CD4-positive, CD25-positive, alpha-beta regulatory T cell (primary cell): Measurements from ENCODE around the gene DSEL. TPM values are rescaled to one million over a fixed set of nuclear protein-coding genes. Genes with fewer than 3 reads are reported as not detected.
A peak's percentile ranks its signal among the peaks of the same experiment; 100 is the strongest.

Source experiments
- ATAC-seq, 2 donors: fragments of 150-1000 bp; cut with Tn5 transposase; one replicate each; pipeline ENCODE4 v1.10.0; 2021; ENCODE audit warnings: low read depth in 2 of 2, moderate number of reproducible peaks in 2 of 2, moderate library complexity in 1 of 2
- DNase-seq, 3 donors: peaks; one replicate each; pipeline versions ENCODE4 v3.0.0 to v3.0.0-alpha.2; 2012 to 2022; ENCODE audit warnings: mixed read lengths in 1 of 3
- H3K27ac ChIP-seq: one replicate; pipeline ENCODE4 v1.7.0; 2013; ENCODE audit warnings: mild to moderate bottlenecking, low read length; ENCODE audit not compliant: insufficient read depth, poor library complexity, severe bottlenecking
- H3K27me3 ChIP-seq: one replicate; pipeline ENCODE4 v1.7.0; 2013; ENCODE audit warnings: low read length; ENCODE audit not compliant: control insufficient read depth, insufficient read depth
- H3K36me3 ChIP-seq: one replicate; pipeline ENCODE4 v1.7.0; 2013; ENCODE audit warnings: mild to moderate bottlenecking, low read length, moderate library complexity; ENCODE audit not compliant: control insufficient read depth, insufficient read depth
- H3K4me1 ChIP-seq: 2 replicates; pipeline ENCODE4 v1.7.0; 2013; ENCODE audit warnings: mild to moderate bottlenecking, low read length; ENCODE audit not compliant: insufficient read depth, control insufficient read depth, poor library complexity, severe bottlenecking
- H3K4me3 ChIP-seq: one replicate; pipeline ENCODE4 v1.7.0; 2013; ENCODE audit warnings: low read depth, mild to moderate bottlenecking, low read length, moderate library complexity
- H3K9me3 ChIP-seq, 2 experiments: 1 replicate in 1 of 2; 2 replicates in 1 of 2; pipeline ENCODE4 v1.7.0; 2013; ENCODE audit warnings: low read length in 2 of 2, mild to moderate bottlenecking in 1 of 2, moderate library complexity in 1 of 2; ENCODE audit not compliant: control insufficient read depth in 2 of 2
- H3K27ac Mint-ChIP-seq, 3 donors: one replicate each; pipeline ENCODE4 v1.8.0; 2020 to 2022; ENCODE audit warnings: mild to moderate bottlenecking in 3 of 3, mixed read lengths in 3 of 3, moderate library complexity in 2 of 3
- H3K27me3 Mint-ChIP-seq: one replicate; pipeline ENCODE4 v1.8.0; 2022; ENCODE audit warnings: mild to moderate bottlenecking, mixed read lengths
- H3K36me3 Mint-ChIP-seq: one replicate; pipeline ENCODE4 v1.8.0; 2020; ENCODE audit warnings: mixed read lengths
- H3K4me1 Mint-ChIP-seq, 4 donors: one replicate each; pipeline ENCODE4 v1.8.0; 2020 to 2022; ENCODE audit warnings: mixed read lengths in 4 of 4, mild to moderate bottlenecking in 1 of 4
- H3K4me3 Mint-ChIP-seq, 4 donors: one replicate each; pipeline ENCODE4 v1.8.0; 2020 to 2022; ENCODE audit warnings: mild to moderate bottlenecking in 4 of 4, mixed read lengths in 4 of 4, moderate library complexity in 3 of 4
- H3K9me3 Mint-ChIP-seq, 7 donors: one replicate each; pipeline ENCODE4 v1.8.0; 2020 to 2022; ENCODE audit warnings: mixed read lengths in 7 of 7, mild to moderate bottlenecking in 3 of 7, moderate library complexity in 2 of 7
- polyA plus RNA-seq, 4 donors: library from polyadenylated mRNA; unstranded; fragments of 300-500 nt; fragmentation: Illumina TruSeq; gene quantifications; one replicate each; pipeline ENCODE4 v1.2.3, GENCODE V29; 2021
- total RNA-seq: library from RNA; stranded (reverse); gene quantifications from one replicate; pipeline ENCODE4 v1.2.3, GENCODE V29; 2022

The DSEL gene
- total and polyA plus RNA-seq, 5 donors from 2014 or later: 0.01 to 0.30 (median 0.17) TPM

DNA sequence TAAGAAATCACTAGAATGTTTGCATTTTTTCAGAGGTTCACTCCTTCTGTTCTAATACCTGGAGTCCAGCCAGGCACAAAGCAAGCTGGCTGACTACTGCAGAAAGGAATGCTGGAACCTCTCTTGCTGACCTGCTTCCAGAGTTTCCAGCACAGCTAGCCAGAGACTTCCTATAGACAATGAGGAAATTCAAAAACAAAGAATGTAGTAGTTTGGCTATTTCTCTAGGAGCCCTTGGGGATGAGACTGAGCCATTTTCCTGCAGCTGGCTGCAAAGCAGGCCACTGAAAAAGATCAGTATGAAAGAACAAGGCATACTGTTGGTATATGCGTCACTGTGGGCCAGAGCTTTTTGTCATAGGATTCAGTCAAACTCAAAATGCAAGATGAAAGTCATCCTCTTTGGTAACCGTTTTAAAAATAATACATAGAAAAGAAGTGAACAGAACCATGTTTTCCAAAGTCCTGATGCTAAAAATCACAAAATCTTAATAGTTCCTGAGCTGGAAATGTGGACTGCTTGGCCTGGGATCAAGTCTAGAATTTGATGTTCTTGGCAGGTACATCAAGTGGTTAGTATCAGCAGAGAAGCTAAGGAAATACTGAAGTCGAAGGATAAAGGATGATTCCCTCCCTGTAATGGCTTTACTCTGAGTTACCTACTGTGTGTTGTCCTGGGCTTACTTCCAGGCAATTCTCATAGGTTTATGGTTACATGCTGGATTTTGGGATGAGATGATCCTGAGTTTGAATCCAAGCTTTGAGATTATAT lies 9.0 kb upstream of the DSEL start:
- Mint-ChIP-seq H3K9me3 (peaks cover 0 to 5% (median 0%) of the 10 kb centered on the region in 7 donors), H3K4me1 (no peaks in the 10 kb centered on the region), H3K27ac (no peak overlapping the region), H3K4me3 (no peak overlapping the region), H3K36me3 (no peaks in the 10 kb centered on the region), H3K27me3 (peaks cover 6% of the 10 kb centered on the region)
- no peaks in the 10 kb centered on the region for H3K27me3 ChIP-seq
- no peak for ATAC-seq
- H3K27ac ChIP-seq: no peak overlapping the region
- H3K36me3 ChIP-seq: no peaks in the 10 kb centered on the region
- H3K4me1 ChIP-seq: no peaks in the 10 kb centered on the region
- no peaks in the 10 kb centered on the region for H3K9me3 ChIP-seq
- H3K4me3 ChIP-seq: no peak overlapping the region
- no peak for DNase-seq

- no peaks in the 10 kb centered on the region for H3K27me3 ChIP-seq
These were observed 3.9 kb upstream of the DSEL start for GRCh38 chr18:67520351-67520921.

DNA sequence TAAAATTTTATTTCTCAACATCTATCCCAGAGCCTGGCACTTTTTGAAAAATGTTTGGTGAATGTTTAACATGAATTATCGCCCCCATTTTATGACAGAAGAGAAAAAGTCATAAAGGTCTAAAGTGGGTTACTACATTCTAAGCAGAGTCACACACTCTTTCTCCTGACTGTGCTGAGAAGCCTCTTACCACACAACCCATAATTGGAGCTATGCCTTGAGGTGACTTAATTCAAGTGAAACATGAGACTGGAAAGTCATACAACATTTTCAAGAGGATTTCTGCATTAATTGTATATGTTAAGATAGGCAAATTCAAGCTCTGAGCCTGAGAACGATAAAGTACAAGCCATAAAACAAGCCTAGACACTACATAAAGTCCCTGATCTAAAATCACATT lies 3.1 kb upstream of the DSEL start:
- DNase-seq (no peak), ATAC-seq (no peak)
- peaks cover 0 to 4% (median 0%) of the 10 kb centered on the region in 7 donors for H3K9me3 Mint-ChIP-seq
- peaks cover 18% of the 10 kb centered on the region for H3K27me3 Mint-ChIP-seq
- no peak overlapping the region for H3K27ac Mint-ChIP-seq
- peaks cover 4 to 32% (median 12%) of the 10 kb centered on the region in 4 donors for H3K4me1 Mint-ChIP-seq
- no peak overlapping the region for H3K4me3 ChIP-seq
- no peak overlapping the region for H3K27ac ChIP-seq
- no peak overlapping the region for H3K4me3 Mint-ChIP-seq
- H3K9me3 ChIP-seq: no peaks in the 10 kb centered on the region
- peaks cover 20% of the 10 kb centered on the region for H3K4me1 ChIP-seq
- no peaks in the 10 kb centered on the region for H3K27me3 ChIP-seq
- H3K36me3 Mint-ChIP-seq: no peaks in the 10 kb centered on the region
- no peaks in the 10 kb centered on the region for H3K36me3 ChIP-seq

More at GRCh38 chr18:67520351-67520921, 3.9 kb upstream of the DSEL start:
- Histone ChIP-seq H3K9me3 (no peaks in the 10 kb centered on the region), H3K4me3 (no peak overlapping the region), H3K36me3 (no peaks in the 10 kb centered on the region), H3K27ac (no peak overlapping the region), H3K4me1 (peaks cover 20% of the 10 kb centered on the region)
- ATAC-seq (no peak), DNase-seq (no peak)
- H3K4me1 Mint-ChIP-seq: peaks cover 4 to 27% (median 9%) of the 10 kb centered on the region in 4 donors
- no peaks in the 10 kb centered on the region for H3K36me3 Mint-ChIP-seq
- H3K9me3 Mint-ChIP-seq: peaks cover 0 to 2% (median 0%) of the 10 kb centered on the region in 7 donors
- H3K27ac Mint-ChIP-seq: no peak overlapping the region
- H3K27me3 Mint-ChIP-seq: peaks cover 17% of the 10 kb centered on the region
- no peak overlapping the region for H3K4me3 Mint-ChIP-seq

GRCh38 chr18:67518566-67518965 lies 2.0 kb upstream of the DSEL start:
- no peaks in the 10 kb centered on the region for H3K27me3 ChIP-seq
- no peaks in the 10 kb centered on the region for H3K9me3 ChIP-seq
- H3K4me1 ChIP-seq: peaks cover 20% of the 10 kb centered on the region
- no peak for DNase-seq
- no peaks in the 10 kb centered on the region for H3K36me3 ChIP-seq
- no peak overlapping the region for H3K4me3 ChIP-seq
- Mint-ChIP-seq H3K9me3 (peaks cover 0 to 4% (median 0%) of the 10 kb centered on the region in 7 donors), H3K4me1 (peaks cover 4 to 34% (median 12%) of the 10 kb centered on the region in 4 donors), H3K36me3 (no peaks in the 10 kb centered on the region), H3K27ac (no peak overlapping the region), H3K27me3 (peaks cover 18% of the 10 kb centered on the region), H3K4me3 (peak overlapping the region in 1 of 4 donors; percentile 25)
- ATAC-seq: no peak
- H3K27ac ChIP-seq: no peak overlapping the region

- ATAC-seq (no peak), DNase-seq (no peak)
- Histone ChIP-seq H3K9me3 (no peaks in the 10 kb centered on the region), H3K4me3 (peak overlapping the region; percentile 81), H3K36me3 (no peaks in the 10 kb centered on the region), H3K4me1 (peaks cover 20% of the 10 kb centered on the region), H3K27ac (no peak overlapping the region), H3K27me3 (no peaks in the 10 kb centered on the region)
- Mint-ChIP-seq H3K27me3 (peaks cover 18% of the 10 kb centered on the region), H3K27ac (peak overlapping the region in 1 of 3 donors; percentile 81), H3K4me1 (peaks cover 4 to 34% (median 12%) of the 10 kb centered on the region in 4 donors), H3K4me3 (peak overlapping the region; percentile 89 to 95 (median 92)), H3K36me3 (no peaks in the 10 kb centered on the region), H3K9me3 (peaks cover 0 to 4% (median 0%) of the 10 kb centered on the region in 7 donors)
These were observed 885 bp upstream of the DSEL start for GRCh38 chr18:67517444-67517765.

GRCh38 chr18:67515942-67516538 lies 480 bp downstream of the DSEL start:
- Histone ChIP-seq H3K9me3 (no peaks in the 10 kb centered on the region), H3K4me3 (peak overlapping the region; percentile 38), H3K27me3 (no peaks in the 10 kb centered on the region), H3K4me1 (peaks cover 20% of the 10 kb centered on the region), H3K27ac (no peak overlapping the region), H3K36me3 (no peaks in the 10 kb centered on the region)
- DNase-seq: peak; percentile 16 to 51 (median 36)
- peak in 1 of 2 donors; percentile 3 for ATAC-seq
- Mint-ChIP-seq H3K27me3 (peaks cover 18% of the 10 kb centered on the region), H3K4me3 (peak overlapping the region; percentile 34 to 93 (median 92)), H3K9me3 (peaks cover 0 to 4% (median 0%) of the 10 kb centered on the region in 7 donors), H3K36me3 (no peaks in the 10 kb centered on the region), H3K4me1 (peaks cover 4 to 34% (median 12%) of the 10 kb centered on the region in 4 donors), H3K27ac (peak overlapping the region; percentile 38 to 70 (median 43))

DNA sequence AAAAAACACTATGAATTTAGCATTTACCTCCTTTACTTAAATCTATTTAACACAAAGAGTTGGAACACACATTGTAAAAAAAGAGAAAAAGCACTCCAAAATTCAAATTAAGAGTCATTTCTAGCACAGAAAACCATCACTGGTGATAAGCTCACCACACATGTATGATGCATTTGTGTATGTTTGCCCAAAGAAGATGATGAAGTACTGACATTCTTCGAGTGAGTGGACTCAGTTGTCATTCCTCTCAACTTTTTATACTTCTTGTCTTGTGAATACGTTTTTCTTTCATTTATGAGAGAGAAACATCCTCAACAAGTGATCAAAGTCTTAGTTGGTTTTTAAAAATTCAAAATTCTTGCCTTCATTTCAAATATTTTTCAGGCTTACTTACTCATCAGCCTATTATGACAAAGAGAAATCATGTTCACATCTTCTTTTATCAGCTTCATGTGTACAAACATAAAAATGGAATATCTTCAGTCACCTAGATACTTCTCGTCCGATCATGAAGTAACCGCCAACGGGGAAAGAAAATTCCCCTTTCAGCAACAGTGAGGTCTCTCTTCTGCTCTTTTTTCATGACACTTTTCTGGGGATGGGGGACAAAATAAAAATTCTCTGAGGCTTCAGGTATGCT lies 1.5 kb downstream of the DSEL start:
- Histone ChIP-seq H3K36me3 (no peaks in the 10 kb centered on the region), H3K4me3 (no peak overlapping the region), H3K4me1 (peaks cover 20% of the 10 kb centered on the region), H3K27ac (no peak overlapping the region), H3K9me3 (no peaks in the 10 kb centered on the region), H3K27me3 (no peaks in the 10 kb centered on the region)
- ATAC-seq: no peak
- H3K27ac Mint-ChIP-seq: peak overlapping the region in 2 of 3 donors; percentile 7 to 43
- H3K4me3 Mint-ChIP-seq: peak overlapping the region; percentile 34 to 93 (median 92)
- H3K4me1 Mint-ChIP-seq: peaks cover 4 to 34% (median 12%) of the 10 kb centered on the region in 4 donors
- no peaks in the 10 kb centered on the region for H3K36me3 Mint-ChIP-seq
- DNase-seq: no peak
- peaks cover 0 to 4% (median 0%) of the 10 kb centered on the region in 7 donors for H3K9me3 Mint-ChIP-seq
- H3K27me3 Mint-ChIP-seq: peaks cover 18% of the 10 kb centered on the region
